GM18868 (cell line): ENCODE measurements around the gene RNF114.

Experiments
- ATAC-seq: cut with Tn5 transposase; IDR thresholded peaks from one replicate; pipeline ENCODE4 v1.9.1; 2021; ENCODE audit warnings: mild to moderate bottlenecking, moderate library complexity; ENCODE audit not compliant: unreplicated experiment

Gene RNF114

DNA sequence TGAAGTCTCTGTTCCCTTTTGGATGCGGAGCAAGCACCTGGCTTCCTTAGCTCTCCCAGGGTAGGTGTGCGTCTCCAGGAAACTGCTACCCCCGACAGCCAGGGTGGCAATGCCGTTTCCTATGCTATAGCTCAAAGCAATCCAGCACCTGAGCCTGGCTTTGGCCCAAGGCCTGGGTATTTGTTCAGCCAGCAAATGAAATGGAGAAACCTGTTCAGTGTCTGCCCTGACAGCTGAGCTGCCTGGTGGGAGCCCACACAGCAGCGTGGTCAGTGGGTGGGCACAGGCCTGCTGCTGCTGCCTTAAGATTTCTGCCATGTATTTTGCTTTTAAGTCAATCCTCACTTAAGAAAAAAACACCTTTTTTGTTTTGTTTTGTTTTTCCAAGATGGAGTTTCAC, 34.6 kb upstream of the RNF114 start:
- no peak for ATAC-seq

DNA sequence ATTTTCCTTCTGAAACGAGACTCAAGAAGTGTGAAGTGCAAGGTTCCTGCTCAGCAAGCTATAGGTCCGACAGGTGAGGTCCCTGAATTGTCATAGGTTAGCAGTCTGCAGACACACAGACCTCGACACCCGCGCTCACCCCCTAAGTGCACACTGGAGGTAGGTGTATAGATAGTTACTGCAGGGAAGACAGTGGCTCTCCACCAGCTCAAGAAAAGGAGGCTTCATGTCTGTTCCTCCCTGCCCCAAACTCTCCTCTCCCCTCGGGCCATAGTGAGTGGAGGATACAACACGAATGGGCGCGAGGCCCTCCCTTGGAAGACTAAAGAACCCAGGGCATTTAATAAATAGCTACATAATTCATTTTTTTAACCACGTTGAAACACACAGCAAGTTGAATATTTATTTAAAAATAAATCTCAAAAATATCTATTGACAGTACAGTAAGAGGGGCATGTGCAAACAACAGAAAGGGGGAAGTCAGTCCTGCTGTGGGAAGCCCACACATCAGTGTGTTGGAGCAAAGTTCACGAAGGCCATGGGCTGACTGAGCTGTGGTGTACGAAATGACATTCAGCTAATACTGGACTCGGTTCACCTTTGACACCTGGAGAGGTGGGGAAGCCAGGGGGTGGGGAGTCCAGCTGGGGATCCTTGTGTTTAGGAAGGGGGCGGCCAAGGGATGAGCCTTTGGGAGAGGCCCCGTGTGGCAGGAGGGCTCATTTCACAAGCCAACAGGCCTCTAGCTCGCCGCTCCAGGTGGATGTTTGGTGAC, 31.6 kb upstream of the RNF114 start:
- ATAC-seq, result no peak

DNA sequence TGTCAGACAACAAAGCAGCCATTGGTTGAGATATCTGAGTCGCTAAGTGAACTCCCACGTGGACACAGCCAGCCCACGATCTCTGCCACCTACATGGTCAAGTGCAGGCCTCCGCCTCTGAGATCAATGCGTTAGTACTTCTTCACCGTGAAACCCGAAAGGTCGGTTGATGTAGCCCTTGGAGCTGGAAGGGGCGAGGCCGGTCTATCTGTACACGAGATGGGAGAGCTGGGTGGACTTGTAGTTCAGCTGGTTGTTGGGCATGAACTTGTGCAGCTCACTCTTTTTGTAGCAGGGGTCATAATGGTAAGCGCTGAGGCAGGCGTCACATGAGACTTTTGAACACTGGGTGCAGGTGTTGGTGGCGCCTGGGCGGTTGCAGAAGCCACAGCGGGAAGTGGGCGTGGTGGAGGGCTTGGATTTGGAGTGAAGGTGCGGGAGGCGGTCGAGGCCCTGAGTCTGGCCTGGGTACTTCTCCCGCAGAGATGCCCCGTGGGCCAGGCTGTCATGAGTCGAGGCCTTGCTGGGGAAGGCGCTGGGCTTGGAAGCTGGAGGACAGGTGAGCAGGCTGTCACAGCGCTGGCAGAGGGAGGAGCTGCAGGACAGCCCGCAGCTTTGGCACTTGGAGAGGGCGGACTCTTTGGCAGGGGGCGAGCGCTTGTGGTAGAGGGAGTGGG, 30.6 kb upstream of the RNF114 start:
- no peak for ATAC-seq

DNA sequence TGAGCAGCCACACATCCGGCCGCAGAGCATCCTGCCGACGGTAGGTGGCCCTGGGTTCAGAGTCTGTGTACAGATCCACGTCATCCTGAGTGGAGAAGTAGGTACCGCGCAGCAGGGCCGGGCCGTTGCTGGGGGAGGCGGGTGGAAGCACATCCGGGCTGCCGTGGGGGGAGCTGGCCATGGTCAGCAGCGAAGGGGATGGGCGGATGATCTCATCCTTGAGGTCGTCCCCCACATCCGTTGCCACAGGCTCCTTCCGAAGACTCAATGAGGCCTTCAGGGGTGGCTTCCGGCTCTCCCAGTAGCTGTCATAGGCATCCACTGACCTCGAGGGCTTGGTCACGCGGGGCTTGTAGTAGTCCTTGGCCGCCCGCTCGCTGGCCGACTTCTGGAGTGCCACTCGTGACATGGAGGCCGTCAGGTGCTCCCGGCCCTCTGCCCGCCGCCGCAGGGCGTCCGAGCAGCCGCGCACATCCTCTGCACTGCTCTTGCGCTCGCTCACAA, 30.0 kb upstream of the RNF114 start:
- ATAC-seq, result no peak

DNA sequence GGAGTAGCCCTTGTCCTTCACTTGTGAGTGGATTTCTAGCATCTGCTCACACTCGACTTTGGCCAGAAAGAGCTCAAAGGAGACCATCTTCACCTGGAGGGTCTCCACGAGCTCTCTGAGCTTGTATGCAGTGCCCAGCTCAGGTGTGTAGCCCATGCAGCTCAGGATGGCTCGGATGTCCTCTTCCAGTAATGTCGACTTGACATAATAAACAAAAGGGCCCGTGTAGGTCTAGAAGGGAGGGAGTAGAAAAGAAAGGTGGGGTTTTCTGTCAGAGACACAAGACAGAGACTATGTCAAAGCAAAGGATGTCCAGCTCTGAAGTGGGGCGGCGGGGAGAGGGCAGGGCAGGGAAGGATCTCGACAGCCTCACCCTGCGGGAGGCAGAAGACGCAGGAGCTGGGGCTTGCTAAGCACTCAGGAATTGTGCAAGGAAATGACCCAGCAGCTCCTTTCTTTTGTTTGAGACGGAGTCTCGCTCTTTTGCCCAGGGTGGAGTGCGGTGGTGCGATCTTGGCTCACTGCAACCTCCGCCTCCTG, 29.5 kb upstream of the RNF114 start:
- no peak for ATAC-seq

DNA sequence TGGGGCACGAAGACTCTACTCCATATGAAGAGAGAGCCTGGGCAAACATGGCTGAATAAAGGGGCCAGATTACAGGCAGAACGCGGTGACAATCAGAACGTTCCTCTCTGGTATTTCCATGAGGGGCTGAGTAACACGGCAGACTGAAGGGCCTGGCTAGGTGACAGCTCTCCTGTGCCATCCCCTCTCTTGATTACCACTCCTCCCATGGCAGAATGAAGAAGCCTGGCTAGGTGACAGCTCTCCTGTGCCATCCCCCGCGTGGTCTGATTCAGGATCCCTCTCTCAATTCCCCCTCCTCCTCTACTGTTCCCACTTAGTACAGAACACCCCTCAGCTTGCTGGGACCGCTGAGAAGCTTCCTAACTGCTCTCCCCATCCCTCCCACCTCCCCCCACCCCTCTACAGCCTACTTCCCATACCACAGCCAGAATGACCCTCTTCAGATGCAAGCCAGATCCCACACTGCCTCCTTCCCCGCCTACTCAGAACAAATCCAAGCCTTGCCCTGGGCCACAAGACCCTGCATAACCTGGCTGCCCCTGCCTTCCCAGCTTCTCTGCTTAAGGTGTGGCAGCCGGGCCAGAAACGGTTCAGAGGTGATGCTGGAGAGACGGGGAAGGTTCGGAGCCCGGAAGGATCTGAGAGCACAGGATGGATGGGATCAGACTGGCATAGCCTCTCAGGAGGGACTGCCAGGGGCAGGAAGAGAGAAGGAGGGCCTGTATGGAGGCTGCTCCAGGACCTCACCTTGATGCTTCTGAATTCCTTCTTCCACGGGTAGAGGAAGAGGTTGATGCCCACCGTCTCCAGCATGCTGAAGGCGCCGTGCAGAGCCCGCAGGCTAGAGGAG, 28.6 kb upstream of the RNF114 start:
- no peak for ATAC-seq

DNA sequence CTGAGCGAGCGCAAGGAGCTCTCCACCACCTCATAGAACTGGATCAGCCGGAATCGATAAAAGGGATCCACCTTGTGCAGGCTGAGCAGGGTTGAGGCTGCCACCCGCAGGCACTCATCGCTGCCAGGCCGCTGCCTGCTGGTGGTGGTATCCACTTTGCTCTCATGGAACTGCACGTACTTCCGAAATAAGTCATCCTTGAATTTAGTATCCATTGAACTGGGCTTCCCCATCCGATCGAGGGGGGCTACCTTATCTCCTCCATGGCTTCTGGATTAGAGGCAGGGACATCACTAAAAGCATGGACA, 28.0 kb upstream of the RNF114 start:
- no peak for ATAC-seq

DNA sequence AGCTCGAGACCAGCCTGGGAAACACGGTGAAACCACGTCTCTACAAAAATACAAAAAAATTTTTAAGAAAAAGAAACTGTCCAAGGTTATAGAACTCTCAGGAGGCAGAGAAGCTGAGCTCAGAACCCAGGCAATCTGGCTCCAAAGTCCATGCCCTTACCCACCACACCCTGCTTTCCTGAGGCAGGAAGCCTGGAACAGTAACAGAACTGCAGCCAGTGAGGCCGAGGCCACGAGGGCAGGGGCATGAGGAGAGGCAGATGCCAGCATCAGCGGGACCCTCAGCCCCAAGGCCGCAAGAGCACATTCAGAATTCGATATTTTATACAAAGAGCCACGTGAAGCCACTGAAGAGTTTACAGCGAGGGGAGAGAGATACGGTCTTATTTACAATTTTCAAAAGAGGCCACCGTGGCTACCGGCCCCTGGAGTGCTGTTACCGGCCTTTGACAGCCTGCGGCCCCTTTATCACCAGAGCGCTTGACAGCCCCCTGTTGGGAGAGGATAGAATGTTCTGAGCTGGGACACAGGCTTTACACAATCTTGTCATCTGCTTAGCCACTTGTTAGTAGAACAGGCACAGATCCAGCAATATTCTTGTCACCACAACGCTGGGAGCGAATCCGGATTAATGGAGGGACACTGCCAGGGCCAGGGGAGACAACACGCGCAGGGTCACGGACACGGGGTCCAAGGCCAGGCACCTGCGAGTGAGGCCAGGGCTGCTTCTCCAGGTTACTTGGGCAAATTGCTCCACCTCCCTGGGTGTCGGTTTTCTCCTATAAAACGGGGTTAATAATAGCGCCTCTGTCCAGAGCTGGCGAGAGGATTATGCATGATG, 26.5 kb upstream of the RNF114 start:
- ATAC-seq, result no peak

DNA sequence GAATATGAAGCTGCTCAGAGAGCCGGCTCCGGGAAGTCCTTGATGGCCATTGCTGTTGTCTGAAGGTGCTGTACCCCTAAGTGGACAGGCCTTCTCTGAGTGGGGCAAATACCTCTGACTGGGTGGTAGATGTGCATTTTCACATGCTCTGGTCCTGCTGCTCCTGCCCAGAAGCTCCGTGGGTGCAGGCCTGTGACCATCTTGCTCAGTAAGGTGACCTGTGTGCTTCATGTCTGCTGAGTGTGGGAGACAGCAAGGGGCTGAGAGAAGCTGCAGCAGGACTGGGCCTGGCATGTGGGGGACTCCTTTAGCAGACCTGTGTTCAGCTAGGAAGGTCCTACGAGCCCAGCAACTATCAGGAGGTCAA, 25.9 kb upstream of the RNF114 start:
- no peak for ATAC-seq

DNA sequence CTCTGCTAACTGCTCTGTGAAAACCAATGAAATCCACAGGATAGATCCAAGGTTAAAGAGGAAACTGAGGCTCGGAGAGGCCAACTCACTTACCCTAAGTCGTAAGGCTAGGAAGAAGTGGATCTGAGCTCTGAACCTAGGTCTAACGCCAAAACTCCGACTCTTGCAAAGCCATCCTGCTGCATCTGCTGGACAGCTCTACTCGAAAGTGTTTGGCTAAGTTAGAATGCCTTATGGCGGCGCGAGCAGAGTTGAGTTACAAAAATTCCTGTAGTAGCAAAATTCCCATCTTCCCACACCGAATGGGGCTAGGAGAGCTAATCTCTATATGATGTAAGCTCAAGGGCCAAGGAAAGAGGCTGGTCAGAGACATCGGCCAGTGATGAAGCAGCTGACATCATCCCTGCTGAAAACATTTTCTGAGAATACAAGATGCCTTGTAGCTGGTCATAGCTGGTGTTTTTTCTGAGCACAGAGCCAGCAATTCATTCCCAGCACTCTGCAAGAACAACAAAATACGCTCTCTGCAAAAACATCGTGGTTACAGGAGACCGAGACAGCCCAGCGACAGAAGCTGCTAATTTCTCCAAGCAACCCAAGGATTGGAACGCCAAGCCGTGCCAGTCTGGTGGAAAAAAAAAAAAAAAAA, 22.7 kb upstream of the RNF114 start:
- no peak for ATAC-seq

DNA sequence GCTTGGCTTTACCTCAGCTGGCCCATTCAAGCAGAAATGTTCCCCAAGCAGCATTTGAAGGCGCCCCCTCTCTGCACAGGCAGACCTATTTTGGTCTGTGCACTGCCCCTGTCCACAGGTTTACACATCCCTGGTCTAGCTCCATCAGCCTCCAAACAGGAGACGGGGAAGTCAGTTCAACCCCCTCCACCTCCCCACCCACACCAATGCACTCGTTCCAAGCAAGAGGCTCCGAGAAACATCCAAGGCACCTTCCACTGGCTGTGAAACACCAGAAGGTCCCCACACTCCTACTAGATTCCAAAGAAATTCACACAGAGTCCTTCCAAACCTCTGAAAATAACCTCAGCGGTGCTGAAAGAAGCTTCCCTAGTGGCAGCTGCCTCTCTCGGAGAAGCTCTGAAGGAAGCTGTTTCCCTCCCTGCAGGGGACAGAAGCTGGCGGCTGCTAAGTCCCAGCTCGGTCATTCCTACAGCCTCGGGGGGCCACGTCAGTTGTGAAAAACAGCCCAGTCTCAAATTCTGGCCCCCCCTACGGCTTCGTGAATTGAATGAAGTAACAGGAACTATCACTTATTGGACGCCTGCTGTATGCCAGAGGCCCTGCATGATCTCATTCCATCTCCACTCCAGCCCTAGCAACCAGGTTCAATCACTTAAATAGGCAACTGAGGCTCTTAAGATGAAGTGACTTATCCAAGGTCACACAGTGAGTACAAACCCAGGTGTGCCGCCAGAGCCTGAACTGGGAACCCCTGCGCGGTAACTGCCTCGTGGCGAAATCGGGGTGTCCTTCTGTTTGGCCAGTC, 21.7 kb upstream of the RNF114 start:
- ATAC-seq, result peak; percentile 2

DNA sequence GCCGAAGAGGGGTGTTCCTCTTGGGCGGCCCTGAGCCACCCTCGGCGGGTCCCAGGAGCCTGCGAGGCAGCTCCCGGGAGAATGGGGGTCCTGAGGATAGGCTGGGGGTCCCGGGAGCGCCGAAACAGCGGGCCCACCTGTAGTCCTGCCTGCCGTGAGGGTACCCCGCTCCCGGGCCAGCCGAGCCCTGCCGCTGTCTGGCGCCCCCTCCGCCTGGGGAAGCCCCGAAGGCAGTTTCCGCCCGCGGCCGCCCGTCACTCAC, 21.1 kb upstream of the RNF114 start:
- ATAC-seq, result peak; percentile 16

DNA sequence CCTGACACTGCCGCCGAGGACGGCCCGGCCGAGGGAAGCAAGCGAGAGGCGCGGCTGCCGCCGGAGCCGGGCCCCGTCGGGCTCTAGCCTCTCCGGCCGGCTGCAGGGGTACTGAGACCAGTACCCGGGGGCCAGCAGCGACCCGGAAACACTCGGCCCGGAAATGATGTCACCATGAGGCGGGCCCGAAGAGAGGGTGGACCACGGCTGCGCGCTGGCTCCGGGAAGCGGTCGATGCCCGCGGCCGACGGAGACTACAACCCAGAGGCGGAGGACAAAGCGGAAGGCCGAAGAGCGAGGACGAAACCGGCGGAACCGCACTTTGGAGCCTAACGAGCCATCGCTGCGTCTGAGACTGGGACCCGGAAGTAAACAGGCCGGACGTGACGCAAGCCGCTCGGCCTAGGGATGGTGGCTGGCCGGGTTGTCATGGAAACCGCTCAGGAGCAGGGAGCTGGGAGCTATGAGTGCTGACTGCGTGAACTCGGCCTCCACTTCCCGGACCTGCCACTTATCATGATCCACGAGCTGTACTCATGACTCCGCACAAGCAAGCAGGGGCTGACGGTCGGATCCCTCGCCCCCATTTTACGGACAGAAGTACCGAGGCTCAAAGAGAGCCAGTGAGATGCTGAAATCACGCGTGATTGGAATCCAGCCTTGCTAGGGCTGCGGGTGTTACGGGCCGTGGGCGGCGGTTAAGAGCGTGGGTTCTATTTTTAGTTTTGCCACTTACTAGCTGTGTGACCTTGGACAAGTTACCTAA, 20.6 kb upstream of the RNF114 start, which contains the start of gene SPATA2:
TSS of gene SPATA2 (minus strand) at position 150 of the 766 bp plus-strand sequence. CDS start 7,039 bp downstream, outside the sequence.
- peak; percentile 86 for ATAC-seq

DNA sequence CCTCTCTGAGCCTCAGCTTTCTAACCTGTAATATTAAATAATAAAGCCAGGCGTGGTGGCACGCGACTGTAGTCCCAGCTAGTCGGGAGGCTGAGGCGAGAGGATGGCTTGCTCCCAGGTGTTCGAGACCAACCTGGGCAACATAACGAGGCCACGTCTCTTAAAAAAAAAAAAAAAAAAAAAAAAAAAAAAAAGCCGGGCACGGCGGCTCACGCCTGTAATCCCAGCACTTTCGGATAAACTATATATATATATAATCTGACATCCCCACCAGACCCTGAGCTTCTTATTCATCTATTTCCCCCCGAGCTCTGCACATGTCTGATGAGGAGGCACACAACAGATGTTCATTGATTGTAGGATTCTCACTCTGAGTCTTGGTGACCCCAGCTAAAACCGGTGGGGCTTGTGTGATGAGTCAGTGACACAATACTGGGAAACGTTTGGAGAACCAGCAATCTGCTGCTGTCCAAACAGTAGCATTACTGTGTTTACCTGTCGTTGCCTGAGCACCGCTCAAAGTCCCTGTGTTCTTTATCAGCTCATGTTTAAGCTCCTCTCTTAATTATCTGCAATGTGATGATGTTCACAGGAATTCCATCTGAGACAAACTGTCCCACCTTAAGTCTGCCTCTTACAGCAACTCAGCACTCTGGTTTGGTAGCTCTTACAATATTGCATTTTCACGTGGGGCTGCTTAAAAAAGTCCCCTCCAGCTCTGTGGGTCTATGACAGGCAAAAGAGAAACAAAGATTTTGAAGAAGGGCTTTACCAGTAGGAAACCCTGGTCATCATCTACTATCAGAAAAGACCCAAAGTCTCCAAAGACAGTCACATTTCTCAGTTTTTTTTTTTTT, 19.8 kb upstream of the RNF114 start:
- ATAC-seq, result no peak

DNA sequence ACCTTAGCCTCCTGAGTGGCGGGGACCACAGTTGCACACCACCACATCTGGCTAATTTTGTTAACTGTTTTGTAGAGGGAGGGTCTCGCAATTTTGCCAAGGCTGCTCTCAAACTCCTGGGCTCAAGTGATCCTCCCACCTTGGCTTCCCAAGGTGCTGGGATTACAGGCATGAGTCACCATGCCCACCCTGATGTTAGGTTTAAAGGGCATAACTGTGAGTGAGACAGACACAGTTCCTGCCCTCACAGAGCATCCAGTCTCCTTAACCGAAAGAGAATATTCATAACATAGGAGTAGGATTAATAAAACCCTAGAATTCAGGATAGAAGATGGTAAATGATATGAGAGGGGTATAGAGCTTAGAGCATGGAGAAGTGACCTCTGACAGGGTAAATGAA, 17.8 kb upstream of the RNF114 start:
- no peak for ATAC-seq

DNA sequence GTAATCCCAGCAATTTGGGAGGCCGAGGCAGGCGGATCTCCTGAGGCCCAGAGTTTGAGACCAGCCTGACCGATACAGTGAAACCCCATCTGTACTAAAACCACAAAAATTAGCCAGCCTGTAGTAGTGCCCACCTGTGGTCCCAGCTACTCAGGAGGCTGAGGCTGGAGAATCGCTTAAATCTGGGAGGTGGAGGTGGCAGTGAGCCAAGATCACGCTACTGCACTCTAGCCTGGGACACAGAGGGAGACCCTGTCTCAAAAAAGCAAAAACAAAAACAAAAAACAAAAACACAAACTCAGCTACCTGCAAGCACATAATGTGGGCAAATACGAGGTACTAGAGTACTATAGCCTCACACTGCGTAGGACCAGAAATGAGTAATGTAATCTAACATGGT, 17.2 kb upstream of the RNF114 start:
- ATAC-seq, result no peak

DNA sequence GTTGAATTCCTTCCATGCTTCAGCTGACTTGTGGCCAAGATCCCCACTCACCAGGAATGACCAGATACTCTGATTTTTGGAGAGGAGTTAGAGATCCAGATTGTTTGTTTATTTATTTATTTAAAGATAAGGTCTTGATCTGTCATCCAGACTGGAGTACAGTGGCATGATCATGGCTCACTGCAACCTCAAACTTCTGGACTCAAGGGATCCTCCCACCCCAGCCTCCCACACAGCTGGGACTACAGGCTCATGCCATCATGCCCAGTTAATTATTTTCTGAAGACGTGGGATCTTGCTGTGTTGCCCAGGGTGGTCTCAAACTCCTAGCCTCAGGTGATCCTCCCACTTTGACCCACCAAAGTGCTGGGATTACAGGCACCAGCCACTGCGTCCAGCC, 16.7 kb upstream of the RNF114 start:
- no peak for ATAC-seq

DNA sequence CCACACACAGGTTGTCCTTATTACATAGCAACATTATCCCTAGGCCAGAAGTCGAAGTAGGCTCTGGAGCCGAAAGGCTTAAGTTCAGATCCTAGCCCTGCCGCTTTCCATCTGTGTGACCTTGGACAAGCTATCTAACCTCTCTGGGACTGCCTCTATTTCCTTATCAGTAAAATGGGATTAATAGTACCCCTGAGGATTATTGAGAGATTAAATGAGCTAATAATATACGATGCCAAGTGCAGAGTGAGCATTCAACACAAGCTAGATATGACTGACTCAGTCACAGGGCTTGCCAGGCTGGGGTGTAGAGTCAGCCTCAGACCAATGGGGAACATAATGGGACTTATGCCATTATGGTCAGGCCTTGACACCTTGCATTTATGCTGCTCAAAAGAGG, 11.9 kb upstream of the RNF114 start:
- ATAC-seq, result no peak
